Measurements from ENCODE around the gene WDR53.
"Not testable (repeated sequence)": the region's sequence is repeated elsewhere in the genome, so short reads cannot be mapped to it uniquely, and the experiment has no call there.

Gene WDR53

DNA sequence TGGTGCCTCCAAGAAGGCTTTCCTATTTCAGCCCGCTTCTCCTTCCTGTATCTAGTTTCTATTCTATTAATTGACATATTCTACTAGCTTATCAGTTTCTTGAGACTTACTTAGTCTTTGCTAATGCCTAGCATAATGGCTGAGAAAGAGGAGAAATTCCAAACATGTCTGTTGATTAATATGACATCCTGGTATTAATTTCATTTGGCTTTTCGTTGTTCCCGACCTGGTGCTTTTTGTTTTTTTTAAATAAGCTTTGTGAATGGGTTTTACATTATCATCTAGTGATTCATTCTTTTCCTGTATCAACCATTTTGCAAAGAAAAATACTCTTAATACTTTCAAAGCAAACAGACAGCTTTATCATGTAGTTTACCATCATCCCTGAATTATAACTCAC lies 13.1 kb downstream of the WDR53 start:
- H3K27ac ChIP-seq, result no peak overlapping the region
- TF ChIP-seq, protein P1, sequence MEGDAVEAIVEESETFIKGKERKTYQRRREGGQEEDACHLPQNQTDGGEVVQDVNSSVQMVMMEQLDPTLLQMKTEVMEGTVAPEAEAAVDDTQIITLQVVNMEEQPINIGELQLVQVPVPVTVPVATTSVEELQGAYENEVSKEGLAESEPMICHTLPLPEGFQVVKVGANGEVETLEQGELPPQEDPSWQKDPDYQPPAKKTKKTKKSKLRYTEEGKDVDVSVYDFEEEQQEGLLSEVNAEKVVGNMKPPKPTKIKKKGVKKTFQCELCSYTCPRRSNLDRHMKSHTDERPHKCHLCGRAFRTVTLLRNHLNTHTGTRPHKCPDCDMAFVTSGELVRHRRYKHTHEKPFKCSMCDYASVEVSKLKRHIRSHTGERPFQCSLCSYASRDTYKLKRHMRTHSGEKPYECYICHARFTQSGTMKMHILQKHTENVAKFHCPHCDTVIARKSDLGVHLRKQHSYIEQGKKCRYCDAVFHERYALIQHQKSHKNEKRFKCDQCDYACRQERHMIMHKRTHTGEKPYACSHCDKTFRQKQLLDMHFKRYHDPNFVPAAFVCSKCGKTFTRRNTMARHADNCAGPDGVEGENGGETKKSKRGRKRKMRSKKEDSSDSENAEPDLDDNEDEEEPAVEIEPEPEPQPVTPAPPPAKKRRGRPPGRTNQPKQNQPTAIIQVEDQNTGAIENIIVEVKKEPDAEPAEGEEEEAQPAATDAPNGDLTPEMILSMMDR (conservative IDR thresholded peaks at IDR 0.05), result no peak

DNA sequence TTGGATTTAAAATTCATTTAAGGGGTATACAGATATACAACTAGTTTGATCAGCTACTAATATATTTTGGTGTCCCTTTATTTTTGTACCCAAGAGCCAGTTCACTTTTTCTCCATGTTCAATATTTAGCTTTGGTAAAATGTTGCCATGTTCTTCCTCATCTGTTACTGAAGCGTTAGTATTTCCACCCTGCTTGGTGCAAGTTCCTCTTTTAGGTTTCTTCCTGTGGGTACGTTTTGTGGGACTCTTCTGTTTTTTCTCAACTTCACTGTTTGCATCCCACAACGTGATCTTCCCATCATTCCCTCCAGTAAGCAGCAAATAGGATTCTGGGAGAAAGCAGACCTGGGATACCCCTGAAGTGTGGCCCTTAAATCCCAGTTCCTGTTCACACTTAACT lies 14.1 kb downstream of the WDR53 start:
- TF ChIP-seq, protein P1 (conservative IDR thresholded peaks at IDR 0.05), result no peak
- no peak overlapping the region for H3K27ac ChIP-seq

DNA sequence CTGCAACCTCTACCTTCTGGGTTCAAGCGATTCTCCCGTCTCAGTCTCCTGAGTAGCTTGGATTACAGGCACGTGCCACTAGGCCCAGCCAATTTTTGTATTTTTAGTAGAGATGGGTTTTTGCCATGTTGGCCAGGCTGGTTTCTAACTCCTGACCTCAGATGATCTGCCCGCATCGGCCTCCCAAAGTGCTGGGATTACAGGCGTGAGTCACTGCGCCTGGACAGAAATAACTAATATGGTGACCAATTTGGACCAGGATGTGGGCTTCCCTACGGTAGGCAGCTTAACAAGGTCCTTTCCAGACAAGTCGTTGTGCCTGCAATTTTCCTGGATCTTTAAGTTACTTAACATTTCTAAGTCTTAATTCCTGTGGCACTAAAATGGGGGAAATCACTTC lies 14.8 kb downstream of the WDR53 start:
- TF ChIP-seq, protein P1 (conservative IDR thresholded peaks at IDR 0.05), result no peak

DNA sequence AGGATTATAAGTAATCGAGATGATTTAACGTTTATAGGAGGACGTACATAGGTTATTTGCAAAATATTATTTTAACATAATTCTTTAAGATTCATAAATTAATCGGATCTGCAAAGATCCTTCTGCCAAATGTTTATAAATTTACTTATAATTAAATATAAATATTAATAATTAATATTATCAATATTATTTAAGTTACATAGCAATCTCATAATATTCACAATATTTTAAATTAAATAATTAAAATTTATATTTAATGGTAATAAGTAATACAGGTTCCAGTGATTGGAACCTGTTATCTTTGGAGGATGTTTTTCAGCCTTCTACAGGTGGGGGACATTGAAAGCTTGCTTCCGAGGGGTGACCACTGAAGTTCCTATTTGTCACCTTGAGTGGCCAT lies 16.1 kb downstream of the WDR53 start:
- TF ChIP-seq, protein P1 (conservative IDR thresholded peaks at IDR 0.05), result no peak
- H3K27ac ChIP-seq, result no peak overlapping the region

More for the DNA sequence above, 14.8 kb downstream of the WDR53 start:
- no peak overlapping the region for H3K27ac ChIP-seq

DNA sequence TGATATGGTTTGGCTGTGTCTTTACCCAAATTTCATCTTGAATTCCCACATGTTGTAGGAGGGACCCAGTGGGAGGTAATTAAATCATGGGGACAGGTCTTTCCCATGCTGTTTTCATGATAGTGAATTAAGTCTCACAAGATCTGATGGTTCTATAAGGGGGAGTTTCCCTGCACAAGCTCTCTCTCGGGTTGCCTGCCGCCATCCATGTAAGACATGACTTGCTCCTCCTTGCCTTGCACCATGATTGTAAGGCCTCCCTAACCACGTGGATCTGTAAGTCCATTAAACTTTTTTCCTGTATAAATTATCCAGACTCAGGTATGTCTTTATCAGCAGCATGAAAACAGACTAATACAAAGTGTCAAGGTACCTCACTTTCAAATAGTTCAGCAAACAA lies 18.2 kb downstream of the WDR53 start:
- not testable (repeated sequence) for H3K27ac ChIP-seq

DNA sequence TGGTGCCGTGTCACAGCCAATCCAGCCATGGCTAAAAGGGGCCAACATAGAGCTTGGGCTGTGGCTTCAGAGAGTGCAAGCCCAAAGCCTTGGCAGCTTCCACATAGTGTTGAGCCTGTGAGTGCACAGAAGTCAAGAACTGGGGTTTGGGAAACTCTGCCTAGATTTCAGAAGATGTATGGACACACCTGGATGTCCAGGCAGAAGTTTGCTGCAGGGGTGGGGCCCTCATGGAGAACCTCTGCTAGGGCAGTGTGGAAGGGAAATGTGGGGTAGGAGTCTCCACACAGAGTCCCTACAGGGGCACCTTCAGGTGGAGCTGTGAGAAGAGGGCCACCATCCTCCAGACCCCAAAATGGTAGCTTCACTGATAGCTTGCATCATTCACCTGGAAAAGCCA lies 19.0 kb downstream of the WDR53 start:
- not testable (repeated sequence) for H3K27ac ChIP-seq

DNA sequence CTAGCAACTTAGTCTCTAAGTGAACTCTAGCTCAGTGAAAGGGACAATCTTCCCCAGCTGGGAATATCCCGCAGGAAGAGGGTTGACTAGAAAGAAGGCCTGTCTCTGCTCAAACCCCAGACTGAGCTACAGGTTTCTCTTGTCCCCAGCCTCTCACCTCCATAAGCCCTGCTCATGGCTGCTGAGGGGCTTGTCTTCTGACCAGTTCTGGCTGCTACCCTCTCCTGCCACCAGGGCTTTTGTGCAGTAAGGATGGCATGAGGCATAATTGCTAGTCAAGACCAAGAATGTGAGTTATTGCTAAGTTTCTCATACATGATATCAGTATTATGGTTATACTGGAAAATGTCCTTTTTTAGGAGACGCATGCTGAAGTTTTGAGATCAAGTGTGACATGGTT lies 21.3 kb downstream of the WDR53 start:
- TF ChIP-seq, protein P1 (conservative IDR thresholded peaks at IDR 0.05), result no peak
- peak overlapping the region; percentile 40 for H3K27ac ChIP-seq

DNA sequence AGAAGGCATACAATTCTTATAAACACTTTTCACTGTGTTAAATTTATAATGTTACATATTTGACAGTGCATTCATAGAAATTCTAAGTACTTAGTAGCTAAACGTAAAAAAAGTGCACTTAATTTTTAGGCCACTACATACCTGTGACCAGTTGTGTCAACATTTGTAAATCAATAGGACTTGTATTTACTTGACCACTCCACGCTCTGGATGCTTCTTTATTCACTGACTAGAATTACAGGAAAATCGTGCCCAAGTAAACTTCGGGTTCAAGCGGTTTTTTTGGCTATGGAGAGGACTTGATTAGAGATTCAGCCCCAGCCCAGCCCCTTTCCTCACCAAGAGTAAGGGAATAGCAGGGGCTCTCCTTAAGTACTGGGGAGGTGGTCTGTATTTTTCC lies 21.8 kb downstream of the WDR53 start:
- peak overlapping the region; percentile 40 for H3K27ac ChIP-seq
- TF ChIP-seq, protein P1 (conservative IDR thresholded peaks at IDR 0.05), result no peak

DNA sequence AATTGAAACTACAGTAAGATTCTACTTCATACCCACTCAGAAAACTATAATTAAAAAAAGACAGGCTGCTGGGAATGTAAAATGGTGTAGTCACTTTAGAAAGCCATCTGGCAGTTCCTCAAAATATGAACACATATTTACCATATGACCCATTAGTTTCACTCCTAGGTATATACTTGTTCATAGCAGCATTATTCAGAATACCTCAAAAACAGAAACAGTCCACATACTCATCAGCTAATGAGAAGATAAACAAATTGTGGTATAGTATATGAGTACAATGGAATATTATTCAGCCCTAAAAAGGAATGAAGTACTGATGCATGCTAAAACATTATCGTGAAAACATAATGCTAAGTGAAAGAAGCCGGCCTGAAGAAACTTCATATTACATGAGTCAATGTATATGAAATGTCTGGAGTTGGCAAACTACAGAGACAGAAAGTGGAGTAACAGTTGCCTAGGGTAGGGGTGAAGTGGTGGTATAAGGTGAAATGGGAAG lies 23.8 kb downstream of the WDR53 start:
- no peak overlapping the region for H3K27ac ChIP-seq
- TF ChIP-seq, protein P1 (conservative IDR thresholded peaks at IDR 0.05), result no peak
